ENCODE results near the gene ASTN1.

Gene ASTN1

GRCh38 chr1:177122461-177123251, 41.9 kb downstream of the ASTN1 start:
- TF ChIP-seq JUND (IDR thresholded peaks at IDR 0.05; ENCODE audit: low read depth) = no peak
- no peak for DNase-seq (ENCODE audit: low read depth in 1 of 2, low spot score in 1 of 2)
- in situ Hi-C loops (cut with HindIII; ENCODE audit: low pct_unique_long_range_greater_than_20kb, low sequenced_read_pairs) = no loop called here

DNA sequence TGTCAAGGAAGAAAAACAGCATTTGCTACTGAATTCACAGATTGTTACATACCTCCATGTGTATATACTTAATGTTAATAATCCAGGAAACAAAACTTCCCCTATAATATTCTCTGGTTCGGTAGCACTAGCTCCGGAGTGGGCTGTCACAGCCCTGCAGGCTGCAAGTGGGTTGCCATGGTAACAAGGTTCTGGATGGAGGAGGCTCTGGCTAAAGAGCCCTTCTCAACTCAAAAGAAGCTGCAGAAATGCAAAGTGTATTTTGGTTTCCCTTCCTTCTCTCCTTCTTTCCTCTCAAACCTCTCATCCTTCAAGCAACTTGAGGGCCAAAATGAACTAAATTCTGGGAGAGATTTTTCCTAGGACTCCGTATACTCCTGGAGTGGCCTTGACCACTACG, 45.2 kb downstream of the ASTN1 start:
- no peak for TF ChIP-seq JUND (IDR thresholded peaks at IDR 0.05; ENCODE audit: low read depth)
- no peak for DNase-seq (ENCODE audit: low read depth in 1 of 2, low spot score in 1 of 2)
- in situ Hi-C loops (cut with HindIII; ENCODE audit: low pct_unique_long_range_greater_than_20kb, low sequenced_read_pairs) = no loop called here

- no peak for TF ChIP-seq JUND (IDR thresholded peaks at IDR 0.05; ENCODE audit: low read depth)
- in situ Hi-C loops (cut with HindIII; ENCODE audit: low pct_unique_long_range_greater_than_20kb, low sequenced_read_pairs) = no loop called here
- DNase-seq (ENCODE audit: low read depth in 1 of 2, low spot score in 1 of 2) = no peak
Measured at GRCh38 chr1:177118901-177119300, 45.6 kb downstream of the ASTN1 start.

DNA sequence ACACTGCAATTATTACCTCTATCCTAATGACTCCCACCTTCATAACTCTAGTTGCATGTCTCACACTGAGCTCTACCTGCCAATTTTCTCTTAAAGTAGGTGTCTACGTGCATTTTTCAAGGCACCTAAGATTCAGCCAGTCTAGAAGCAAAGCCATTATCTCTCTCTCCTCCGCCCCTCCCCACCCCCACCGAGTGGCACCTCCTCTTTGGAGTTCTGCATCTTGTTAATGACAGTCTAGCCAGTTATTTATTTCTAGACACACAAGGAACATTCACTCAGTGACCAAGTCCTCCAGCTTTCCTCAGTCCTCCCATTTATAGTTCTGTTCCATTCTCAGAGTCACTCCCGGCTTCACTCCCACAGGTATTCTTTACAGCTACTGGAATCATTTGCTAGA, 47.6 kb downstream of the ASTN1 start:
- no peak for TF ChIP-seq JUND (IDR thresholded peaks at IDR 0.05; ENCODE audit: low read depth)
- DNase-seq (ENCODE audit: low read depth in 1 of 2, low spot score in 1 of 2) = no peak
- in situ Hi-C loops (cut with HindIII; ENCODE audit: low pct_unique_long_range_greater_than_20kb, low sequenced_read_pairs) = no loop called here

- in situ Hi-C loops (cut with HindIII; ENCODE audit: low pct_unique_long_range_greater_than_20kb, low sequenced_read_pairs) = no loop called here
- no peak for TF ChIP-seq JUND (IDR thresholded peaks at IDR 0.05; ENCODE audit: low read depth)
- peak in 1 of 2 experiments; percentile 5 for DNase-seq (ENCODE audit: low read depth in 1 of 2, low spot score in 1 of 2)
Measured at GRCh38 chr1:177106614-177107365, 57.7 kb downstream of the ASTN1 start.

DNA sequence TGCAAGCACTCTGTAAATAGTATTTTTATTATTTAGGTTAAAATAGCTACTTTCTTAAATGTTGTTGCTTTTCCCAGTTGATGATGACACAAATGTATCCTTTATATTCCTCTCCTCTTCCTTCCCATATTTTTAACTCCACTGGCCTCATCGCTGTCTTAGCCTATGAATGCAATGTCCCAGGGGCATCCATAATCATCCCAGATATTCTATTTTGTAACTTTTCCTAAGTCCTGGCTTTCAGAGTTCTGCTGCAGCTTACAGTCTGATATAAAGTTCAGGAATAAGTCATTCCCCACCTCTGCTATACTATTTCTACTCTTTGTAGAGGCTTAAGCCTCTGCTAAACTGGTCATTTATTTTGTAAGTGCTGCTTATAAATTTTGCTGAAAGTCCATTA, 58.3 kb downstream of the ASTN1 start:
- in situ Hi-C loops (cut with HindIII; ENCODE audit: low pct_unique_long_range_greater_than_20kb, low sequenced_read_pairs) = no loop called here
- no peak for DNase-seq (ENCODE audit: low read depth in 1 of 2, low spot score in 1 of 2)
- TF ChIP-seq JUND (IDR thresholded peaks at IDR 0.05; ENCODE audit: low read depth) = no peak

DNA sequence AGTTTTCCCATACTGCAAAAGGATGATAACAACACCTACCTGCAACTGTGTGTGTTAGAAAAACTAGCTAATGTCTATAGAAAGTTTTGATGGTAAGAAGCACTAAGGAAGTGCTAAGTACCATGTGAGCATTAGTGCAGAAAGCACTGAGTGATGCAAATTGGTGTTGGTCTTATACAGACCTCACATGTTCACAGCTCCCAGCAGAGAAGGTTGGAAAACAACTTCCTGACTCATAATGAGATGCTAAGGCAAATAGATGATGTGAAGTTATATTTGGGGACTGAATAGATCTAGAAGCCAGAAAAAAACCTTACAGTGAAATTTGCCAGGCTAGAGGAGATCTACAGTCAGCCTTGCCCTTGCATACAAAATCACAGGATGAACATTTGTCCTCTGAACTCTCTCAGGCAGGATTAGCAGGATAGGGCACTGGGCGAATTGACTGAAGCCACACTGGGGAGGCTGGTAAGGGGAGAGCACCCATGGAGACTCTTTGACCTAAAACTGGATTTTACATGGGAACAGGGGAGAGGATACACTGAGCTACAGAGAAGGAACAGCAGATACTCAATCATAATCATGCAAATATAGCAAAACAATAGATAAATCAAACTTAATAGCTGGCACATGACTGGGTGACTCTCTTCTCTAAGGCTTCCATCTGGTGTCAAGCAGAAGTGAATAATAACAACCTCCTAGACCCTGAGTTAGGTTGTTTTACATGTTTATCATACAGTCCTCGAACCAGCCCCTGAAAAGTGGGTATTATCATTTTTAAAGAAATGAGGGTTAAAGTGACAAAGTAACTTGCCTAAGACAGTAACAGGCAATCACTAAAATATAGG, 61.3 kb downstream of the ASTN1 start:
- no peak for DNase-seq (ENCODE audit: low read depth in 1 of 2, low spot score in 1 of 2)
- in situ Hi-C loops (cut with HindIII; ENCODE audit: low pct_unique_long_range_greater_than_20kb, low sequenced_read_pairs) = no loop called here
- no peak for TF ChIP-seq JUND (IDR thresholded peaks at IDR 0.05; ENCODE audit: low read depth)

GRCh38 chr1:177092001-177092400, 72.5 kb downstream of the ASTN1 start:
- DNase-seq (ENCODE audit: low read depth in 1 of 2, low spot score in 1 of 2) = no peak
- no peak for TF ChIP-seq JUND (IDR thresholded peaks at IDR 0.05; ENCODE audit: low read depth)
- in situ Hi-C loops (cut with HindIII; ENCODE audit: low pct_unique_long_range_greater_than_20kb, low sequenced_read_pairs) = no loop called here

GRCh38 chr1:177091040-177091439, 73.5 kb downstream of the ASTN1 start:
- in situ Hi-C loops (cut with HindIII; ENCODE audit: low pct_unique_long_range_greater_than_20kb, low sequenced_read_pairs) = no loop called here
- no peak for DNase-seq (ENCODE audit: low read depth in 1 of 2, low spot score in 1 of 2)

DNA sequence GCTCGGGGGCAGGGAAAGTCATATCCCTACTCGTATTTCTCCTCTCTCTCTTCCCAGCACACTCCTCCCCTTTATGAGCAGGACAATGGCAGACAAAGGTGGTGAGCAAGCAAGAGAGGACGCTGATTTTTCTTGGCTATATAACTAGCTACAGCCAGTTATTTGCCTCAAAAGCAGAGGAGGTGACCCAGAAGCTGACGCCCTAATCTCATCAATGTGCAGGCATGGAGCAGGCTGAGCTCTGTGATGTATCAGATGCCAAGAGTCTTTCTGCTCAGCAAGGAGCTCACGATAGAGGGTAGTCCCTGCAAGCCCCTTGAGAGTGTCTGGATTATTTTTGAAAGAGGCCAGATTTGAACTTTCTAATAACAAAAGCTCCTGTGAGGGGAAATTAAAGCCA, 75.5 kb downstream of the ASTN1 start:
- no peak for TF ChIP-seq JUND (IDR thresholded peaks at IDR 0.05; ENCODE audit: low read depth)
- DNase-seq (ENCODE audit: low read depth in 1 of 2, low spot score in 1 of 2) = no peak
- in situ Hi-C loops (cut with HindIII; ENCODE audit: low pct_unique_long_range_greater_than_20kb, low sequenced_read_pairs) = no loop called here

More at GRCh38 chr1:177091040-177091439, 73.5 kb downstream of the ASTN1 start:
- no peak for TF ChIP-seq JUND (IDR thresholded peaks at IDR 0.05; ENCODE audit: low read depth)

DNA sequence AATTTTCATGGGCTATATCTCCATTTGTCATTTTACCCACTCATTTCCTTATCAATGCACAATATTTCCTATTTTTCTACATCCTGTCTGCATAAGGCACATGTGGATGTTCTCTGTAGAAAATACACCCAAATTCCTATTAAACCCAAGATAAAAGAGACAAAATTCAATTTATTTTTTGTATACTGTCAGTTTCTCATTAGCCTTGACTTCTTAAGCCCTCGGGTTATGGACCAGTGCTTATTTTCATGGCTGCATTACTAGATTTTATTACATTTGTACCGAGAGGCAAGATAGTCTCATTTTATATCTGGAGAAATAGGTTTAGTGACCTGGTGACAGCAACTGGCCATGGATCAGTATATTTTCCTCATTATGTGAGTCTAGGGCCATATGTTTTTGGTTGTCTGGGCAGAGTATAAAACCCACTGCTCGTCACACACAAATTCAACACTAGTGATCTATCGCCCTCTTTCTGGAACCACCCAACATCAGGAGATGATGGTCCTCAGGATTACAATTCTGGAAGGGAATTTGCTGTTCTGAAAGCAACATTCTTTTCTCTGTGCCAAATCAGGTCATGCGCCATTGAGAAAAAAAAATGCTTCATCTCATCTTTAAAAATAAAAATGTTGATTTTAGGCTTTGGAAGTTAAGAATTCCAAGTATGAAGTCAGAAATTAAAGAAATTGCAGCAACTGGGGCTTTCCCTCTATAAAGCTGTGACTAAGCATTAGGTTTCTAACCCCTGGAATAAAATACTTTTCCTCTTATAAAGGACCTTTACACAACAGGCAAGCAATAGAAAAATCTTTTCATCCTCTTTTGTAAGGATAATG, 81.4 kb downstream of the ASTN1 start:
- no peak for DNase-seq (ENCODE audit: low read depth in 1 of 2, low spot score in 1 of 2)
- TF ChIP-seq JUND (IDR thresholded peaks at IDR 0.05; ENCODE audit: low read depth) = no peak
- in situ Hi-C loops (cut with HindIII; ENCODE audit: low pct_unique_long_range_greater_than_20kb, low sequenced_read_pairs) = no loop called here

DNA sequence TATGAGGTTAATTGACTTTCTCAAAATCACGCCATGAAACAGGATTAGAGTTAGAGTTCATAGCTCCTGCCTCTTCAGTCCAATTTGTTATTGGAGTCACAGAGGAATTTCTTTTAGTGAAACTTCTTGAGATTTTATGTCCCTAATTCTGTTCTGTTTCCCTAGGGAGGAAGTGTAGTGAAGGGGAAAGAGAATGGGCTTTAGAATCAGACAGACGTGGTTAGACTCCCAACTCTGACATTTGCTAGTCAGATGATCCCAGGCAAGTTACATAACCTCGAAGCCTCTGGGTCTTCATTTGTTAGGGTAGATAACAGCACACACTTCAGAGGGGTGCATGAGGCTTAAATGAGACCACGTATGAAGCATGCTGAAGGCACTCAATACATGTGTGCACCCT, 83.9 kb downstream of the ASTN1 start:
- no peak for DNase-seq (ENCODE audit: low read depth in 1 of 2, low spot score in 1 of 2)
- in situ Hi-C loops (cut with HindIII; ENCODE audit: low pct_unique_long_range_greater_than_20kb, low sequenced_read_pairs) = no loop called here
- TF ChIP-seq JUND (IDR thresholded peaks at IDR 0.05; ENCODE audit: low read depth) = no peak

Measured in T47D (cell line).